ENCODE measurements around the gene OR4E1. TPM values are rescaled to one million over a fixed set of nuclear protein-coding genes. Genes with fewer than 3 reads are reported as not detected.

The OR4E1 gene
- total RNA-seq, 1 donor: not detected

- DNase-seq (ENCODE audit: low read depth): no peak
- H3K4me3 ChIP-seq (ENCODE audit: low read depth, low read length): no peak overlapping the region
- TF ChIP-seq CTCF (IDR thresholded peaks at IDR 0.05; ENCODE audit: insufficient read depth, low read length): no peak
Measured at GRCh38 chr14:21654215-21654614, 19.4 kb downstream of the OR4E1 start.

- no peak within 1 kb of the TSS for H3K4me3 ChIP-seq (ENCODE audit: low read depth, low read length)
- no peak for DNase-seq (ENCODE audit: low read depth)
- TF ChIP-seq CTCF (IDR thresholded peaks at IDR 0.05; ENCODE audit: insufficient read depth, low read length): no peak
Measured at GRCh38 chr14:21653331-21653885, 20.2 kb downstream of the OR4E1 start, which contains the start of gene OR4E2. Gene OR4E2, plus strand, starts transcription at chr14:21653835. Its CDS starts 11,248 bp downstream, at chr14:21665083.

- no peak for TF ChIP-seq CTCF (IDR thresholded peaks at IDR 0.05; ENCODE audit: insufficient read depth, low read length)
- no peak for DNase-seq (ENCODE audit: low read depth)
- H3K4me3 ChIP-seq (ENCODE audit: low read depth, low read length): no peak overlapping the region
Measured at GRCh38 chr14:21652209-21652808, 21.3 kb downstream of the OR4E1 start.

GRCh38 chr14:21647380-21647779, 26.2 kb downstream of the OR4E1 start:
- TF ChIP-seq CTCF (IDR thresholded peaks at IDR 0.05; ENCODE audit: insufficient read depth, low read length): no peak
- DNase-seq (ENCODE audit: low read depth): peak; percentile 30
- H3K4me3 ChIP-seq (ENCODE audit: low read depth, low read length): no peak overlapping the region

DNA sequence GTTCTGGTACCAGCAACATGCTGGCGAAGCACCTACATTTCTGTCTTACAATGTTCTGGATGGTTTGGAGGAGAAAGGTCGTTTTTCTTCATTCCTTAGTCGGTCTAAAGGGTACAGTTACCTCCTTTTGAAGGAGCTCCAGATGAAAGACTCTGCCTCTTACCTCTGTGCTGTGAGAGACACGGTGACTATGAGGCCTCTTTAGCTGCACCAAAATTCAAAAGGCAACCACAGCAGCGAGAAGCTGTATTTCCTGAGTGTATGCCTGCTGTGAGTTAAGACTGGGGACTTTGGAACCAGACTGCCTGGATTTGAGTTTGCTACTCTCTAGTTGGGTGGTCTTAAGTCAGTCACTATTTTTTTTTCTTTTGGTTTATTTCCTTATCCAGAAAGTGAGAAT, 30.2 kb downstream of the OR4E1 start:
- H3K4me3 ChIP-seq (ENCODE audit: low read depth, low read length): no peak overlapping the region
- no peak for DNase-seq (ENCODE audit: low read depth)
- TF ChIP-seq CTCF (IDR thresholded peaks at IDR 0.05; ENCODE audit: insufficient read depth, low read length): no peak

GRCh38 chr14:21642683-21643082, 30.9 kb downstream of the OR4E1 start:
- TF ChIP-seq CTCF (IDR thresholded peaks at IDR 0.05; ENCODE audit: insufficient read depth, low read length): no peak
- no peak for DNase-seq (ENCODE audit: low read depth)
- H3K4me3 ChIP-seq (ENCODE audit: low read depth, low read length): no peak overlapping the region

- no peak for TF ChIP-seq CTCF (IDR thresholded peaks at IDR 0.05; ENCODE audit: insufficient read depth, low read length)
- no peak for DNase-seq (ENCODE audit: low read depth)
- H3K4me3 ChIP-seq (ENCODE audit: low read depth, low read length): no peak within 1 kb of the TSS
Measured at GRCh38 chr14:21634840-21635239, 38.8 kb downstream of the OR4E1 start, which contains the start of gene OR10G2. Gene OR10G2, minus strand, starts transcription at chr14:21634940. Its CDS starts 98 bp downstream, at chr14:21634842.

All from fibroblast of the aortic adventitia (primary cell).